Keratinocyte (primary cell): ENCODE results near the gene AGAP1. TPM values are rescaled to one million over a fixed set of nuclear protein-coding genes. Genes with fewer than 3 reads are reported as not detected.
"Not testable (repeated sequence)": the region's sequence is repeated elsewhere in the genome, so short reads cannot be mapped to it uniquely, and the experiment has no call there.

Experiments used
- DNase-seq: peaks from one replicate; pipeline ENCODE4 v3.0.0-alpha.2; 2011; ENCODE audit warnings: low read depth, missing footprints, low spot score
- FAIRE-seq: peaks from 2 replicates; lab custom pipeline; 2011; peaks lifted over from hg19 to GRCh38; lab: Jason Lieb, UNC
- H2AFZ ChIP-seq: 2 replicates; pipeline ENCODE4 v1.6.0; 2012; ENCODE audit warnings: low read length, control low read depth, inconsistent platforms; ENCODE audit not compliant: control insufficient read depth
- H3K27ac ChIP-seq: 2 replicates; pipeline ENCODE4 v1.5.1; 2011; ENCODE audit warnings: low read length; ENCODE audit not compliant: control insufficient read depth, insufficient read depth
- H3K27me3 ChIP-seq: 3 replicates; pipeline ENCODE4 v1.6.0; 2011; ENCODE audit warnings: low read length; ENCODE audit not compliant: control insufficient read depth, insufficient read depth; ENCODE audit errors: extremely low read depth
- H3K36me3 ChIP-seq, 2 experiments: 2 replicates in 1 of 2; 3 replicates in 1 of 2; pipeline ENCODE4 v1.5.1; 2011; ENCODE audit warnings: low read length in 2 of 2, mild to moderate bottlenecking in 1 of 2; ENCODE audit not compliant: control insufficient read depth in 2 of 2, insufficient read depth in 2 of 2; ENCODE audit errors: extremely low read depth in 1 of 2
- H3K4me1 ChIP-seq: 3 replicates; pipeline ENCODE4 v1.5.1; 2011; ENCODE audit warnings: low read length; ENCODE audit not compliant: control insufficient read depth, insufficient read depth; ENCODE audit errors: extremely low read depth
- H3K4me2 ChIP-seq: 3 replicates; pipeline ENCODE4 v1.6.0; 2011; ENCODE audit warnings: low read depth, low read length; ENCODE audit not compliant: control insufficient read depth, insufficient read depth; ENCODE audit errors: extremely low read depth
- H3K4me3 ChIP-seq, 3 experiments: fragments of 200-600 bp in 1 of 3; sonication (generic) in 1 of 3; 2 replicates in 2 of 3; 3 replicates in 1 of 3; pipeline ENCODE4 v1.5.1; 2011 to 2016; ENCODE audit warnings: low read length in 3 of 3, mild to moderate bottlenecking in 3 of 3, control low read depth in 2 of 3, inconsistent platforms in 1 of 3, low read depth in 1 of 3, mixed read lengths in 1 of 3, mixed run types in 1 of 3, moderate library complexity in 1 of 3; ENCODE audit not compliant: control insufficient read depth in 2 of 3, insufficient read depth in 2 of 3; ENCODE audit errors: extremely low read depth in 1 of 3
- H3K79me2 ChIP-seq: 2 replicates; pipeline ENCODE4 v1.6.0; 2012; ENCODE audit warnings: low read length; ENCODE audit not compliant: control insufficient read depth, insufficient read depth
- H3K9ac ChIP-seq: 3 replicates; pipeline ENCODE4 v1.6.0; 2011; ENCODE audit warnings: low read length; ENCODE audit not compliant: control insufficient read depth, insufficient read depth; ENCODE audit errors: extremely low read depth
- H3K9me1 ChIP-seq: 3 replicates; pipeline ENCODE4 v1.6.0; 2011; ENCODE audit warnings: low read length; ENCODE audit not compliant: control insufficient read depth, insufficient read depth; ENCODE audit errors: extremely low read depth
- H3K9me3 ChIP-seq: 2 replicates; pipeline ENCODE4 v1.5.1; 2012; ENCODE audit warnings: low read depth, low read length; ENCODE audit not compliant: control insufficient read depth
- H4K20me1 ChIP-seq: 3 replicates; pipeline ENCODE4 v1.6.0; 2011; ENCODE audit warnings: low read length; ENCODE audit not compliant: control insufficient read depth, insufficient read depth; ENCODE audit errors: extremely low read depth
- EZH2 ChIP-seq: IDR thresholded peaks from one replicate; pipeline ENCODE4 v1.6.1; 2012; ENCODE audit warnings: inconsistent platforms, mild to moderate bottlenecking, low read length, moderate library complexity
- dilution Hi-C: fragments of 300-500 bp; cut with MboI; formaldehyde crosslinking; loops from one replicate; pipeline ENCODE4 v1.7.0; 2020; ENCODE audit warnings: low sequenced_read_pairs; ENCODE audit not compliant: extremely low pct_ligation_motif_present
- polyA plus RNA-seq, 5 experiments: library from polyadenylated mRNA; depleted of rRNA in 3 of 5; stranded (reverse) in 3 of 5; stranded (forward) in 1 of 5; unstranded in 1 of 5; fragments of >200 nt; gene quantifications; 1 replicate in 1 of 5; 2 replicates in 3 of 5; 3 replicates in 1 of 5; pipeline versions ENCODE4 v1.2.1 to v1.2.3, GENCODE V29; 2011 to 2012; ENCODE audit warnings: missing spikeins in 2 of 5, low read depth in 1 of 5, low replicate concordance in 1 of 5
- TF ChIP-seq, protein P1 (sequence below), 3 experiments: IDR thresholded peaks in 1 of 3; conservative IDR thresholded peaks in 1 of 3; optimal IDR thresholded peaks in 1 of 3; 2 replicates in 2 of 3; 3 replicates in 1 of 3; pipeline versions ENCODE3 to v1.5.1; 2011; ENCODE audit warnings: low read length in 3 of 3, mild to moderate bottlenecking in 3 of 3, moderate library complexity in 2 of 3, control low read depth in 1 of 3, inconsistent platforms in 1 of 3; ENCODE audit not compliant: insufficient read depth in 2 of 3; ENCODE audit errors: extremely low read depth in 1 of 3

AGAP1 gene
- polyA plus RNA-seq, 1 donor (not counting 4 experiments of a cell fraction or from before 2014, with no cell fraction given): 12.6 TPM

- FAIRE-seq: no peak
Measured at GRCh38 chr2:235946590-235946989, 452.7 kb downstream of the AGAP1 start.

DNA sequence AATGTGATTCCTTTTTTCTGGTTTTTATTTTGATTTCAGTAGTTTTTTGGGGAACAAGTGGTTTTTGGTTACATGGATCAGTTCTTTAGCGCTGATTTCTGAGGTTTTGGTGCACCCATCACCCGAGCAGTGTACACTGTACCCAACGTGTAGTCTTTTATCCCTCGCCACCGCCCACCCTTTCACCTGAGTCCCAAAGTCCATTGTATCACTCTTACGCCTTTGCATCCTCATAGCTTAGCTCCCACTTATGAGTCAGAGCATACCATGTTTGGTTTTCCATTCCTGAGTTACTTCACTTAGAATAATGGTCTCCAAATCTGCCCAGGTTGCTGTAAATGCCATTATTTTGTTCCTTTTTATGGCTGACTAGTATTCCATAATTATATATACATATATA lies 453.2 kb downstream of the AGAP1 start:
- H2AFZ ChIP-seq, FAIRE-seq, H3K9me1 ChIP-seq, H3K27me3 ChIP-seq, DNase-seq, H4K20me1 ChIP-seq, H3K9ac ChIP-seq, H3K9me3 ChIP-seq, H3K4me2 ChIP-seq, H3K79me2 ChIP-seq, H3K27ac ChIP-seq, H3K4me3 ChIP-seq, dilution Hi-C loops, H3K4me1 ChIP-seq, H3K36me3 ChIP-seq: not testable (repeated sequence)

More at GRCh38 chr2:235946590-235946989, 452.7 kb downstream of the AGAP1 start:
- H3K4me2 ChIP-seq: no peak overlapping the region
- H3K9me3 ChIP-seq: no peaks in the 10 kb centered on the region
- H3K36me3 ChIP-seq: peaks cover 0 to under 1% of the 10 kb centered on the region in 2 experiments
- dilution Hi-C loops: no loop called here
- no peak overlapping the region for H3K27ac ChIP-seq
- H3K9me1 ChIP-seq: no peaks in the 10 kb centered on the region
- H3K4me1 ChIP-seq: peaks cover 5% of the 10 kb centered on the region
- H3K9ac ChIP-seq: no peak overlapping the region
- TF ChIP-seq, protein P1, sequence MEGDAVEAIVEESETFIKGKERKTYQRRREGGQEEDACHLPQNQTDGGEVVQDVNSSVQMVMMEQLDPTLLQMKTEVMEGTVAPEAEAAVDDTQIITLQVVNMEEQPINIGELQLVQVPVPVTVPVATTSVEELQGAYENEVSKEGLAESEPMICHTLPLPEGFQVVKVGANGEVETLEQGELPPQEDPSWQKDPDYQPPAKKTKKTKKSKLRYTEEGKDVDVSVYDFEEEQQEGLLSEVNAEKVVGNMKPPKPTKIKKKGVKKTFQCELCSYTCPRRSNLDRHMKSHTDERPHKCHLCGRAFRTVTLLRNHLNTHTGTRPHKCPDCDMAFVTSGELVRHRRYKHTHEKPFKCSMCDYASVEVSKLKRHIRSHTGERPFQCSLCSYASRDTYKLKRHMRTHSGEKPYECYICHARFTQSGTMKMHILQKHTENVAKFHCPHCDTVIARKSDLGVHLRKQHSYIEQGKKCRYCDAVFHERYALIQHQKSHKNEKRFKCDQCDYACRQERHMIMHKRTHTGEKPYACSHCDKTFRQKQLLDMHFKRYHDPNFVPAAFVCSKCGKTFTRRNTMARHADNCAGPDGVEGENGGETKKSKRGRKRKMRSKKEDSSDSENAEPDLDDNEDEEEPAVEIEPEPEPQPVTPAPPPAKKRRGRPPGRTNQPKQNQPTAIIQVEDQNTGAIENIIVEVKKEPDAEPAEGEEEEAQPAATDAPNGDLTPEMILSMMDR (optimal IDR thresholded peaks at IDR 0.05 in 1 of 3, IDR thresholded peaks at IDR 0.05 in 1 of 3, conservative IDR thresholded peaks at IDR 0.05 in 1 of 3; ENCODE audit: extremely low read depth in 1 of 3, insufficient read depth in 2 of 3, low read length in 3 of 3): no peak
- TF ChIP-seq EZH2: no peak
- no peak overlapping the region for H2AFZ ChIP-seq
- H3K27me3 ChIP-seq: no peaks in the 10 kb centered on the region
- H4K20me1 ChIP-seq: no peaks in the 10 kb centered on the region
- no peaks in the 10 kb centered on the region for H3K79me2 ChIP-seq
- H3K4me3 ChIP-seq: no peak overlapping the region
- DNase-seq: no peak
